NB4 (cell line): Measurements from ENCODE around the gene ATP5MK.

Experiments
- MYC ChIP-seq: IDR thresholded peaks from 2 replicates; pipeline ENCODE4 v1.6.1; 2011; ENCODE audit warnings: low read depth, low read length
- POLR2A ChIP-seq: IDR thresholded peaks from 2 replicates; pipeline ENCODE4 v1.6.1; 2011; ENCODE audit warnings: mild to moderate bottlenecking; ENCODE audit not compliant: insufficient read length; ENCODE audit errors: extremely low read depth
- TF ChIP-seq, protein P1 (sequence below): IDR thresholded peaks from one replicate; pipeline ENCODE4 v1.5.1; 2012; ENCODE audit warnings: low read depth, low read length
- TF ChIP-seq, protein P2 (sequence below): IDR thresholded peaks from 2 replicates; pipeline ENCODE4 v1.6.1; 2011; ENCODE audit warnings: low read depth, low read length

DNA sequence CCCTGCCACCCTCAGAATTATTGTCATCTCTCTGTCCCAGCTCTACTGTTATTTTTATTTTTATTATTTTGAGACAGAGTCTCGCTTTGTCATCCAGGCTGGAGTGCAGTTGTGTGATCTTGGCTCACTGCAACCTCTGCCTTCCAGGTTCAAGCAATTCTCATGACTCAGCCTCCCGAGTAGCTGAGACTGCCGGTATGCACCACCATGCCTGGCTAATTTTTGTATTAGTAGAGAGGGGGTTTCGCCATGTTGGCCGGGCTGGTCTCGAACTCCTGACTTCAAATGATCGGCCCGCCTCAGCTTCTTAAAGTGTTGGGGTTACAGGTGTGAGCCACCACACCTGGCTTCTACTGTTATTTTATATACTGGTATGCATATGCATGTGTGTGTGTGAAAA lies 44.9 kb upstream of the ATP5MK start:
- TF ChIP-seq, protein P1, sequence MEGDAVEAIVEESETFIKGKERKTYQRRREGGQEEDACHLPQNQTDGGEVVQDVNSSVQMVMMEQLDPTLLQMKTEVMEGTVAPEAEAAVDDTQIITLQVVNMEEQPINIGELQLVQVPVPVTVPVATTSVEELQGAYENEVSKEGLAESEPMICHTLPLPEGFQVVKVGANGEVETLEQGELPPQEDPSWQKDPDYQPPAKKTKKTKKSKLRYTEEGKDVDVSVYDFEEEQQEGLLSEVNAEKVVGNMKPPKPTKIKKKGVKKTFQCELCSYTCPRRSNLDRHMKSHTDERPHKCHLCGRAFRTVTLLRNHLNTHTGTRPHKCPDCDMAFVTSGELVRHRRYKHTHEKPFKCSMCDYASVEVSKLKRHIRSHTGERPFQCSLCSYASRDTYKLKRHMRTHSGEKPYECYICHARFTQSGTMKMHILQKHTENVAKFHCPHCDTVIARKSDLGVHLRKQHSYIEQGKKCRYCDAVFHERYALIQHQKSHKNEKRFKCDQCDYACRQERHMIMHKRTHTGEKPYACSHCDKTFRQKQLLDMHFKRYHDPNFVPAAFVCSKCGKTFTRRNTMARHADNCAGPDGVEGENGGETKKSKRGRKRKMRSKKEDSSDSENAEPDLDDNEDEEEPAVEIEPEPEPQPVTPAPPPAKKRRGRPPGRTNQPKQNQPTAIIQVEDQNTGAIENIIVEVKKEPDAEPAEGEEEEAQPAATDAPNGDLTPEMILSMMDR = no peak
- TF ChIP-seq MYC (no peak), POLR2A (no peak)
- TF ChIP-seq, protein P2, sequence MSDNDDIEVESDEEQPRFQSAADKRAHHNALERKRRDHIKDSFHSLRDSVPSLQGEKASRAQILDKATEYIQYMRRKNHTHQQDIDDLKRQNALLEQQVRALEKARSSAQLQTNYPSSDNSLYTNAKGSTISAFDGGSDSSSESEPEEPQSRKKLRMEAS = no peak
